M059J (cell line): Measurements from ENCODE around the gene PHACTR1. TPM values are rescaled to one million over a fixed set of nuclear protein-coding genes. Genes with fewer than 3 reads are reported as not detected.

Source experiments
- DNase-seq: peaks from one replicate; pipeline ENCODE4 v3.0.0-alpha.2; 2012; ENCODE audit warnings: low read depth
- total RNA-seq: library from RNA; depleted of rRNA; stranded (reverse); fragments of >200 nt; shearing (Covaris generic); gene quantifications from 2 replicates; pipeline ENCODE4 v1.2.3, GENCODE V29; 2014

Gene PHACTR1
- total RNA-seq, 1 experiment from 2014 or later, result 1.2 TPM

DNA sequence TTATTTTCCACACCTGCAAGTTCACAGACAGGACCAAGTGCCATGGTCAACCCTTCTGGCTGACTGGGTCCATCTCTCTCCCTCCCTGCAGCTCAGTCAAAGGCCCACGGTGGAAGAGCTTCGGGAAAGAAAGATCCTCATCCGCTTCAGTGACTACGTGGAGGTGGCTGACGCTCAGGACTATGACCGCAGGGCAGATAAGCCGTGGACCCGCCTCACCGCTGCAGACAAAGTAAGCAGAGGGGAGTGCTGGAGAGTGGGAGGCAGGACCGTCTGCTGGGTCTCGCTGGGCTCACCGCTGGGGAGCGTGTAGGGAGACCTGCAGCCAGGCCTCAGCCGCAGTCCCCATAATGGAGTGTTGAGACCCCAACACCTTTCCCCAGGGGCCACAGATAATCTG is 566.8 kb downstream of the PHACTR1 start:
- DNase-seq, result no peak

DNA sequence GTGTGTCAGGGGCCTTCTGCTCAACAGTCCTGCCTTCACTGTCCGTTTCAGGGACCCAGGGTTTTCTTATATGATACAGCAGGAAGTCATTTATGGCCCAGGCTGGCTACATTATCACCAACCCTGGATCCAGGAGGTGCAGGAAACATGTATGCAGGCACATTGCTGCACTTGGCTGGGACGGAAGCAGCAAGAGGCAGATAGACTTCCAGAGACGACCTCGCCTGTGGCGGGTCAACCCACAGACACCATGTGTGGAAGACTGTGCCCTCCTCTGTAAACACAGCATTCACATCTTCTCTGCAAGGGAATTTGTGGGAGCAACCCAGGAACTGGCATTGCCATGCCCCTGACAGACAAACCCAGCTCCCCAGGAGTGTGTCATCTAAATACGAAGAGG is 568.1 kb downstream of the PHACTR1 start:
- no peak for DNase-seq

DNA sequence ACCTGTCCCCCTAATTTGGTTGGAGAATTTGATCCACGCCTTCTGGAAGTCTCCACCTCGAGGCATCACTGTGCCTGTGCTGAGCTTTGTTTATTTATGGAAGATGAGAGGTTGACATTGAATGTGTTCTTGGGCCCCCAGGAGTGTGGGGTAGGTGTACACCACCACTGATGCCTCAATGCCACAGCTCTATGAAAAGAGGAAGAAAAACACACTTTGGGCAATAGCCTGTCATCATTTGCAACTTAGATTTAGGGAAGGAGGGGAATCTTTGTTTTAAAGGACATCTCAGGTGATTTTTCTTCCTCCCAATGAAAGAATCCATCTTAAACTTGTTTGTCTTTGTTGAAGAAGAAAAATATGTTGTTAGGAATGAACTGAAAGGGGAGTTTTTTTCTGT is 569.1 kb downstream of the PHACTR1 start:
- DNase-seq, result no peak

DNA sequence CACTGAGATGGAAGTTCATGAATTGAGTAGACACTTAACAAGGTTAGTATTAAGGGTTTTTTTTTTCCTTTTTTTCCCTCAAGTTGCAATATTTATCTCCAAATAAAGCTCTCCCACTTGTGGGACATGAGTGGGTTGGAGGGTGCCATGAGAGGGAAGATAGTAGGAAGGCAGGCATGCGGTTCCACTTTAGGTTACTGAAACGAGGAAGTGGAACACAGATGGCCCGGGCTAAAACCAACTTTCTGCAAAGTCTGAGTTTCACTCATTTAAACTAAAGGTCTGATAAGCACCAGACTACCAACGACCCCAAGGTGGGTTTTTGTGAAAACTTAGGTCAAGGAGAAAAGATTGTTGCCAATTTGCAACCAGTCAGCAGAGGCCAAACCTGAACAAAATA is 569.6 kb downstream of the PHACTR1 start:
- DNase-seq, result no peak

DNA sequence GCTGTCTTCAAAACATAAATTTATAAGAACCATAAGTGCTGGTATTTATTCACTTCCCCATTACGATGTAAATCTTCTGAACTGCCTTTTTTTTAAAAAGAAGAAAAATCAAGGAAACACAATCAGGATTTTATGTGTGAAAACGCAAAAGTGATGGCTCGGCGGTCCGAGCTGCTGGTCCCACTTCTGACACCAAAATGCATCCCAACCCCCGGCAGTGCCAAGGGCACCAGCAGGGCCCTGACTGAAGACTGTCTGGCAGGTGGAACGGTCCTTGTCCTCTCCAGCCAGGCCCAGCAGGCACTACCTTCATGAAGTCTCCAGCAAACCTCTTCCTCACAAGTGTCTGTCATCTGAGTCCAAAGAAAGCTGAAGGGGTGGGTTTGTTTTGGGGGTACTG is 570.5 kb downstream of the PHACTR1 start:
- no peak for DNase-seq

DNA sequence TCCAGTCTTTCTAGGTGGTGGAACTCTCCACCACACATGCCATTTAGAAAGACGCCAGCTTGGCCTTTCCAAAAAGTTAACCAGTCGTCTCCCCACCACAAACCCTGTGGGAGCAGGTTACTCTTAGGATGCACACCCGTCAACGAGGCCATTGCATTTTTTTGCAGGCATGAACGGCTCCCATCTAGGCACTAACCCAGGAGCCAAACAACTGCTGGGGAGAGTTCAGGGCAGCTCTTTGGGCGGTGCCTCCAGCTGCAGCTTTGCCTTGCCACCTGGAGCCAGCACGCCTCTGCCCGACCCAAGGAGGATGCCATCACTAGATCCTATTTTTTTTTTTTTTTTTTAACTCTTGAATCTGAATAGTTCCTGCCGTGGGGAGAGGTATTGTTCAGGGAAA is 571.9 kb downstream of the PHACTR1 start:
- DNase-seq, result no peak

DNA sequence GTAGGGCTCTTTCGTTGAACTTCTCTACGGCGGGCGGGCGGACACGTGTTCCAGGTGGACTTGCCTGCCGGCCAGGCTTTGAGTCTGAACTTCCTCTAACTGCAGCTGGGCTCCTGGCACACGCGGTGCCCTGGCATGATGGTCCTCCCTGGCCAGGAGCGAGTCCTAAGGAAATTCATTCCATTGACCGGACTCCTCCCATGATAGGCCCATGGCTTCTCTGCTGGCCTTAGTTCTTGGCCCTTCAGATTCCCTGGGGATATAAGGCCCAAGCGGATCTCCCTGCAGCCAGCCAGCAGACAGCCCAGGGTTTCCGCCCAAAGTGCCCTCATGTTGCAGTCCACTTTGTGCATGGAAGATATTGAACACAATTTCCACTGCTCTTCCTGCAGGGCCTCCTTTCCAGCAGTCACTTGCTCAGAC is 572.4 kb downstream of the PHACTR1 start:
- no peak for DNase-seq

DNA sequence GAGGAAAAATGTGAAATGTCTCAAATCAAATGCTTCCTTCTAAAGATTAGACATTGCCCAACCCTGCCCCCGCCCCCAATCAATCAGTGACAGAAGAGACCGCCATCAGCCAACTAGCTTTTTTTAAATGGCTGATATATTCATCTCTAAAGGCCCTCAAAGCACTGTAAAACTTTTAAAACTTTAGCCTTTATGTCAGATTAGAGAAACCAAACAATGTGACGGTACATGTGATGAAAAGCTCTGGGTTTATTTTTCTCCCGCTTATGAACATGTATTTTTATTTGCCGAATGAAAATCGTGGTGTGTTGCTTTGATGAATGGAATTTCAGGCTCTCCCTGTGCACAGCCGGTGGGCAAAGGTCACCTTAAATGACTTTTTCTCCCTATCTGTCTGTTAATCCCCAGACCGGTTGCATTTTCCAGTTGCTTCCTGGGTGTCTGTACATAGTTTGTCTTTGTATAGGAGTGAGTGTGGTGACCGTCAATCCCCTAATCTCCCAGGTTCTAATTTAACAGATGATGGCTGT is 573.3 kb downstream of the PHACTR1 start:
- no peak for DNase-seq

DNA sequence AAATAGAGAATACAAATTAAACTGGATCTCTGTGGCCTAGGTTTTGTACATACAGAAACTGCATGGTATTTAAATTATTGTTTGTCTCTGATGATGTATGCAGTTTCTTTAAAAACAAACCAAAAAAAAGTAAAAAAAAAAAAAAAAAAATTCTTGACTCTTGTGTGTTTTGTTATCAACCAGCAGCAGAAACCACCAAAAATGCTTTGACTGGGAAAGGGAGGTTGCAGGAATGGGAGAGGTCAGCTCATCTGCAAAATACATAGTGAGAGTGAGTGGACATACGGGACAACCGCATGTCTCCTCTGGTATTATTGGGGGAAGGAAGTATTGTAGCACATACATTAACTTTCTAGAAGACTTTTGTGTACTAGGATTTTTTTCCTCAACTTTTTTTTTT is 573.8 kb downstream of the PHACTR1 start:
- no peak for DNase-seq

DNA sequence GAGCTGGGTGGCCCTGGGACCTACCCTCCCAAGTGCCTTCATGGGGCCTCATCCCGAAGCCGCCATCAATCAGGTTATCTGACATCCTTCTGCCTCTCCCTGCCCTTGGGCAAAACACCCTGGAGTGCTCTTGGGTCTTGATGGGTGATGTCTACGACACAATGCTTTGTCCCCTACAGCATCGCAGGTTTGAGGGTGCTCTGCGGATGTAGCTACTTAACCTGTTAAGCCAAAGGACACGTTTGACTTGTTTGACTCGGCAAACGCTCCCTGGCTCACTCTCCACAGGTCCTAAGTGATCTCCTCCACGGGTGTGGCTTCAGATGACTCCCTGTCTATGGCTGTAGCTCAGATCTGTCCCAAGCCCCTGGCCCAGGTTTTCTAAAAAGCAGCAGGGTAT is 576.2 kb downstream of the PHACTR1 start:
- DNase-seq, result no peak

DNA sequence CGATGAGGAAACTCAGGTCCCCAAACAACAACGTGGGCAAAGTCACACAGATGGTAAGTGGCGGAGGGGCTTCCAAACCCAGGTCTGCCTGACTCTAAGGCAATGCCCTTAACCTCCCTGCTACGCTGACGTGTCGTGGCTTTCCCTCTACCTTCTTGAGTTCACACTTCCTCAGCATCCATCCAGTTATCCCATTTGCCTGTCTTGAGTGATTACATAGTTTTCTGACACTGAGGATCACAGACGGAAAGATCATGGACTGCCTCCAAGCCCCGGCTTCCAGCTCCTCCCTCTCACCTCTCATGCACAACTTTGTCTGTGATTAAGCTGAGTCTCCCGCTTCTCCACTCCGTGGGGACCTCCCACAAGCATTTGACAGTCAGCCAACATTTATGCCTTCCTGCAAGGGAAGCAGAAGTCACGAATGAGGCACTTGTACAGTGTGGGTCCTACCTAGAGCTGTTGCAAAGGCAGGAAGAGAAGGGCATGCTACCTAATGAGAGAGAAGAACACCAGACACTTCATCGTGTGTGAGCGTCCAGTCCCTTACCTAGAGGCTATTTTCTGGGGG is 578.0 kb downstream of the PHACTR1 start:
- no peak for DNase-seq

DNA sequence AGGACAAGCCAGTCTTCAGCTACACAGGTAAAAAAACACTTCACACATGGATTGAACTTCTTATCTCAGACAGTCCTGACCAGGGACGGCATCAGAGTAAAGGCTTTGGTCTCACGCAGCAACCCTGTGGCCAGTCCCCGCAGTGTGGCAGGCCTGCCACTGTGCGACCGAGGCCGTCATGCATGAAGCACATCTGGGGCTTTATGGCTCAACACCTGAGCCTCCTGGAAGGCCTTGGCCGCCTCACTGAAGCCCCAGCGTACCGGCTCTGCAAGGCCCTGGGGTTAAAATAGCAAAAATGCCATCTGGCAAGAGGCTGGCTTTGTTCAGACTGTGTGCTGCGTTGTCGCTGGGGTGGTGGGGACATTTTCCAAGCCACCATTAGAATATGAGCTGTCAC is 579.0 kb downstream of the PHACTR1 start:
- no peak for DNase-seq

DNA sequence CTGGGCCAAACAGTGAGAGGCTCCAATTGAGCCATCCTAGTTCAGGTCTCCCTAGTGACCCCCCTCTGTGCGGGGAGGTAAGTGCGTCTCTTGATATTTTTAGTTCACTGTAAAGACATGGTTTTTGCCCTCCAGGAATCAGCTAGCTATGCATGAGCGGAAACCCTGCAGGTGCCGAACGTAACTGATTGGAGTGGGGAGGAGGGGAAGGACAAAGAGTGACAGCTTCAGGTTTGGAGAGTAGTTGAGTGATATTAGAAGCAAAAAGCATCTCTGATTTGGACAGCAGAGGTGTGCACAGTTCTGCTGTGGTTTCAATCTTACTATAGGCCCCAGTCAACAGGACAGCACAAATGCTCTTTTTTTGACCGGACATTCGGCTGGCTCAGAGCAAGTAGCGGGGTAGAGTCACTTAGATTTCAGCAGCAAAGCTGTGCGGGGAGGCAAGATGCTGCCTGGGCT is 580.0 kb downstream of the PHACTR1 start:
- no peak for DNase-seq

DNA sequence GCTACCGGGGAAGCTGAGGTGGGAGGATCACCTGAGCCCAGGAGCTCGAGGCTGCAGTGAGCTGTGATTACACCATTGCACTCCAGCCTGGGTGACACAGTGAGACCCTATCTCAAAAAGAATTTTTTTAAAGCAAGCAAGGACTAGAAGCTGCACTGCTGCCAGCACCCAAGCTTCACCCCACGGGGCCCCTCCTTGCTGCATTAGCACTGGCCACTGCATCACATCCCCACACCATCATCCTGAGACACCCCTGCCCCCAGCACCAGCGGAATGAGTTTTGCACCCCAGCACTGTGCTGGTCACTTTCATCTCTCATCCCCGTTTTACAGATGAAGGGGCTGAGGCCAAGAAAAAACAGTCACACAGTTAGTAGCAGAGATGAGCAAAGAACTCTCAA is 580.8 kb downstream of the PHACTR1 start:
- no peak for DNase-seq

DNA sequence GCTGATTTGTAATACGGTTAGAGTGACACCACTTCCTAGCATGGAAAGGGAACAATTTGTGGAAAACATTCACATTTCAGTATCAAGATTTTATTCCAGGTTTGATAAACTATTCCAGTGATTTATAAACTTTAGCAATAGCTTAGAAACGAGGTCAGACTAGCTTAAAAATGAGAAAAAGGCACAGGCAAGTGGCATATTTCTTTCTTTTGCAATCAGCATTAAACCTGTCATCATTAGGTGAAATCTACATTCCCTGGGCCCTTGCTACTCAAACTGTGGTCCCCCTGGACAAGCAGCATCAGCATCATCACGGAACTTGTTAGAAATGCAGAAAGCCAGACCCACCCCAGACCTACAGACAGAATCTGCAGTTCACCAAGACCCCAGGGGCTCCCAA is 581.9 kb downstream of the PHACTR1 start:
- DNase-seq, result no peak

DNA sequence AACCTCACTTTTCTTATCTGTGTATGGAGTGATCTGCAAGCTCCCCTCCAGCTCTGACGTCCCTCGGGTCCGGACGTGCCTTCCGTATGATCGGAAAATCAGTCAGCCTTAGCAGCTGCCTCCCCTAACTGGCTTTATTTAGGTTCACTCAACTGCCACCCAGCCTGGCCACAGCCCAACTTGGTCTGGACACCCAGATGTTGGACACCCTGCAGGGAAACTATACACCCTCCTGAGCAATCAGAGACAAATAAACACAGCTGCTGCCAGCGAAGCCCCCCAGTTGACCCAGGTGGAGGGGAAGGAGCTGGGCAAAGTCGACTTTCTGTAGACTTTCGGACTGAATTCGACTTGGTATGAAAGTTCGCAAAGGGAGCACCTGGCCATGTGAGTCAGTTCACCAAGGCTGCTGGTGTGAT is 582.8 kb downstream of the PHACTR1 start:
- DNase-seq, result no peak

DNA sequence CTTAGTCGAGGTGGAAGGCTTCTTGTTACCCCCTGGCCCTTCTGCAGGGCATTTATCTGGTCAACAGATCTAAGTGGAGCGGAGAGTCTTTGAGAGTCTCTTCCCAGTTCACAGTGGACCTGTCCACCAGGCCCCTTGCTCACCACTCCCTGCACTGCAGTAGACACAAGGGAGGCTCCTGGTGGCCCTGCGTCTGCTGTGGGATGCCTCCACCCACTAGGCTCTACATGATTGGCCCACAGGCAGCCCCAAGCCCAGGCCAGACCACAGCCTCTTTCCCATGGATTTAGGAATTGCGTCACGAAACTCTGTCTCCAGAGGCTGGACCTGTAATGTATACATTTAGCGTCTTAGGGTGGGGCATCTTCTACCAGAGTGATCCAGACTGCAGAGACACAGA is 583.4 kb downstream of the PHACTR1 start:
- DNase-seq, result no peak

DNA sequence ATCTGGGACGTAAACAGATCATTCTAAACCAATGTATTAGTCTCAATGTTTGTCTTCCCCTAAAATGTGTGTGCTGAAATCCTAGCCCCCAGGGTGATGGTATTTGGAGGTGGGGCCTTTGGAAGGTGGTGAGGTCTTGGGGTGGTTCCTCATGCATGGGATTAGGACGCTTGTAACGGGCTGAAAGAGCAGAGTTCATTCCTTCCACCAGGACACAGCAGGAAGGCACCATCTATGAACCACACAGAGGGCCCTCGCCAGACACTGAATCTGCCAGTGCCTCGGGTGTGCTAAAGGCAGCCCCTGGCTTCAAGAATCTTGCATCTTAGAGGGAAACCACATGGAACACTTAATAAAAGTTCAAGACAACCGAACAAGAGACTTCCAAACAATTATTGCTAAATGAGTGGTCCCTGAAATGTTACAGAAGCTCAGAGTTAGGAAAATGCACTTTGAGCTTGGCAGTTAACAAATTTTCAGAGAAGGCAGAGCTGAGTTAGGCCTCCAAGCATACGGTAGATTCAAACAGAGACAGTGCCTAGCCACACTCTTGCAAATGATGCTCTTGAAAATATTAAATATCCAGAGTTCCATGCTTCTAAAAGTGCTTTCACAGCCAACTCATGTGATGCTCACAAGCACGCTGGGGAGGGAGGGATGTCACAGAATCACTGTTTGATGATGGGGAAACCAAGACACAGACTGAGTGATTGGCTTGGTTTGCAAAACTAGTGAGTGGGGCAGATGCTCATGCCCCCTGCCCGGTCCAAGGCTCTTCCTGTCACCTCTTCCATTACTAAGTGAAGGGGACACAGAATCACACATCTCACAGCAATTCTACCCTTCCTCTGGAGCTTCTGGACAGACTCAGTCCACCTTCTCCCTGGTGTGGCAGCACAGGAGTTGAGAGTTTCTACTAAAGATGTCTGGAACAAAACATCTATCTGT is 584.4 kb downstream of the PHACTR1 start:
- no peak for DNase-seq

DNA sequence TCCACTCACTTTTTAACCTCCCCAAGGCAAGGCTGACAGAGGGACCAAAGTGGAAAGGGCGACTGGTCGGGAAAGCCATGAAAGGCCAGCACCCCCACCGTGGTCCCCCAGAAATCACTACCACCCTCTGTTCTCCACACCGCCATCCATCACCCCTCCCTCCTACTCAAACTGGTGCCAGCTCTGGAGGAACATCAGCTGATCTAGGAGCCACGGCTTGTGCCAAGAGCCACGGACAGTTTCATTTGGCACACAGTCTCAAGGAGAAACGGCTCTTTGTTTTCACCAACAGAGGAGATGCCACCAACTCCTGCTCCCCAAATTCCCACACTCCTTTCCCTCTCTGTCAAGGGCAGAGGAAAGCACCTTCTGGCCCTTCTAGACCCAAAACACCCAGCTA is 585.7 kb downstream of the PHACTR1 start:
- DNase-seq, result no peak

DNA sequence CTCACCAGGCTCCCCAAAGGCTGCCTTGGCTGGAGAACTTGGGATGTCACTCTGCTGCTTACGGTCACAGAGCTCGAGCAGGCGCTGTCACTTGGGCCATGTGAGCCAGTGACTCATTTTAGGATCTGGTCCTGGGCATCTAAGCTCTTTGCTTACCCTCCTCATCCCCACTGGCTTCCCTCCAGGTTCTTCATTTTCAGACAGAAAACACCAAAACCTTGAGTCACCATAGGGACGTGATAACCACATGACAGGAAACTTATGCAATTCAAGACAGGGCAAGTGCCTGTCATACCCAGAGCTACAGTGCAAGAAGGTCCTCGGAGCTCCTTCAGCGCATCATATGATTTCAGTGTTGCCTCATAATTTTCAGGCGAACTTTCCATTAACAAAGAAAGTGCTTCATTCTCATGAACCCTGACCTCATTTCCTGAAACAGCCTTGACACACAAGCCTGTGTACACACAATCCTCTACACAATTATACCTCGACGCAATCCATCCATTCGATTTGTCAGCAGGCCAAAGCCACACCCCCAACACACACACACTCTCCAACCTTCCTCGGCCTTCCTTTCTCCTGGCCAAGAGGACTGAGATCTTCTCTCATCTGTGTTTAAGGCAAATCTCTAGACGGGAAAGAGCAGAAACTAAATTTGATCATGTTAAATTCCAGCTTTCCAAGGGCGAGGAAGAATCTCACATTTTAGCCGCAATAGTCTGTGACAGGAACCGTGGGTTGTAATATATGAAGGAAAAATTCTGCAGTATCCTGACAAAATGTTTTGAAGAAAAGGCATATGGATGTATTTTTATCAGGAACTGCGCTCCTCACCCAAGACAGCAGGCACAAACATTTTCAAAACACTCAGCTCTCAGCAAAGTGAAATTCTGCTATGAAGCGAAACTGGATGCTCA is 586.4 kb downstream of the PHACTR1 start:
- peak; percentile 100 for DNase-seq

DNA sequence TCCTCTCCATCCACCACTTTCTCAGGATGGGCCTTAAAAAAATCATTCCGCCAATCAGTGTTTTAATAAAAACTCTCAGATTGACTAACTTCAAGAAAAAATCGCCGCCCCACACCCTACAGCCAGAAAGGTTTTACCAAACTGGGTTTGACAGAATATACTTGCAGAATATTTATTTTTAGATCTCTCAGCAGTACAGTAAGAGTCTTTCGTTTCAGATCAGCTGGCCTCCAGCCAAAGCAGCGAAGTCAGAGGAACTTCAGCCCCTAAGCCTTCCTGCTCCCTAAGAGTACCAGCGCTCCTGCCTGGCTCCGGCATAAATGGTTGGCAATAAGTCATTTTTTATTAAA is 587.1 kb downstream of the PHACTR1 start:
- DNase-seq, result peak; percentile 50

DNA sequence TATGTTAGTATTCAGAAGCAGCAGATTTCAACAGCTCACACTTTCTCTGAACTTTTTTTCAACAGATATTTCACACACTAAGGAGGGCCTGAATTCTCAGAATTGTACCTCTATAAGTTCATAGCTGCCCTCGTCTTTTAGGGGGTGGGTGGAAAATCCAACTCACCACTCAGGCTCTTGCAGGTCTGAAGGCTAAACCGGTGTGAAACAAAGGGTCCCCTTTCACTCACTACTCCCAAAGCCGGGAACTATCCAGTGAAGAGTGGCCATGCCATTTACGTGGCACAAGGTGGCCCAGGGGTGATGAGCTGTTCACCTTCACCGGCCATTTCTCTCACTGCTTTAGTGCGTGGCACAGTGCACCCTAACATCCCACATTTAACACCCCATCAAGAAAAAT is 587.5 kb downstream of the PHACTR1 start:
- DNase-seq, result no peak
